GM12878 (cell line): ENCODE data around the gene ELAC1. TPM values are rescaled to one million over a fixed set of nuclear protein-coding genes. Genes with fewer than 3 reads are reported as not detected.
A peak's percentile ranks its signal among the peaks of the same experiment; 100 is the strongest.

Experiments
- ATAC-seq: fragments of 200-7000 bp; cut with Tn5 transposase; 3 replicates; pipeline ENCODE4 v1.9.1; 2020; ENCODE audit warnings: mild to moderate bottlenecking, moderate library complexity
- BruUV-seq: library from RNA; stranded (reverse); fragments of 400-500 nt; replicated peaks from 2 replicates; lab custom pipeline; 2021; lab: Mats Ljungman, UMichigan
- CTCF ChIA-PET: fragments of 300-600 bp; sonication (Branson Sonifier 250); formaldehyde crosslinking; extraction: SDS; loops from one replicate; lab custom pipeline; 2021; ENCODE audit warnings: inconsistent platforms; lab: Yijun Ruan, JAX
- POLR2A ChIA-PET: fragments of 350-600 bp; formaldehyde crosslinking; extraction: SDS; loops from one replicate; lab custom pipeline; 2021; ENCODE audit warnings: inconsistent platforms; lab: Charles Lee
- RAD21 ChIA-PET: fragments of 300-600 bp; sonication (Branson Sonifier 250); formaldehyde crosslinking; loops from one replicate; lab custom pipeline; 2023; ENCODE audit warnings: antibody characterized with exemption; ENCODE audit not compliant: unreplicated experiment; lab: Charles Lee
- SMC1A ChIA-PET: fragments of 300-600 bp; sonication (Branson Sonifier 250); formaldehyde crosslinking; loops from one replicate; lab custom pipeline; 2023; ENCODE audit not compliant: unreplicated experiment, uncharacterized antibody; lab: Charles Lee
- DNase-seq: peaks from one replicate; pipeline ENCODE4 v3.0.0-alpha.2; 2011; ENCODE audit warnings: low read depth, low spot score
- FAIRE-seq: peaks from 3 replicates; lab custom pipeline; 2011; peaks lifted over from hg19 to GRCh38; lab: Jason Lieb, UNC
- H2AFZ ChIP-seq: 2 replicates; pipeline ENCODE4 v1.6.0; 2011; ENCODE audit warnings: low read depth, low read length, control low read depth; ENCODE audit not compliant: control insufficient read depth
- H3K27ac ChIP-seq: 2 replicates; pipeline ENCODE4 v1.5.1; 2011; ENCODE audit warnings: control low read depth; ENCODE audit not compliant: control insufficient read depth, insufficient read depth
- H3K27me3 ChIP-seq, 2 experiments: replicated peaks in 1 of 2; 2 replicates each; pipeline versions ENCODE4 v1.6.0 to v1.6.1; 2011; ENCODE audit warnings: low read length in 1 of 2; ENCODE audit not compliant: control insufficient read depth in 2 of 2, insufficient read depth in 2 of 2
- H3K36me3 ChIP-seq, 2 experiments: 2 replicates each; pipeline ENCODE4 v1.5.1; 2011; ENCODE audit warnings: low read length in 1 of 2; ENCODE audit not compliant: control insufficient read depth in 2 of 2, insufficient read depth in 2 of 2
- H3K4me1 ChIP-seq: 2 replicates; pipeline ENCODE4 v1.6.1; 2011; ENCODE audit warnings: mild to moderate bottlenecking, low read length, moderate library complexity, mixed read lengths; ENCODE audit not compliant: control insufficient read depth, insufficient read depth
- H3K4me2 ChIP-seq: 2 replicates; pipeline ENCODE4 v1.6.0; 2011; ENCODE audit warnings: control low read depth; ENCODE audit not compliant: control insufficient read depth, insufficient read depth
- H3K4me3 ChIP-seq: fragments of 200-600 bp; sonication (generic); 2 replicates; pipeline ENCODE4 v1.5.1; 2016
- H3K79me2 ChIP-seq: 2 replicates; pipeline ENCODE4 v1.6.0; 2011; ENCODE audit warnings: low read length; ENCODE audit not compliant: control insufficient read depth, insufficient read depth
- H3K9ac ChIP-seq: 2 replicates; pipeline ENCODE4 v1.8.0; 2011; ENCODE audit warnings: low read length, control low read depth, mixed read lengths; ENCODE audit not compliant: control insufficient read depth, insufficient read depth
- H3K9me3 ChIP-seq: replicated peaks from 3 replicates; pipeline ENCODE4 v1.5.1; 2011; ENCODE audit warnings: mild to moderate bottlenecking, low read length; ENCODE audit not compliant: control insufficient read depth, insufficient read depth
- H4K20me1 ChIP-seq: 2 replicates; pipeline ENCODE4 v1.6.0; 2011; ENCODE audit not compliant: control insufficient read depth, insufficient read depth
- BMI1 ChIP-seq: fragments of 450-650 bp; IDR thresholded peaks from 2 replicates; pipeline ENCODE4 v1.6.1; 2016; ENCODE audit warnings: mild to moderate bottlenecking, moderate library complexity, borderline replicate concordance
- CHD1 ChIP-seq: IDR thresholded peaks from 2 replicates; pipeline ENCODE4 v1.6.1; 2012; ENCODE audit warnings: low read depth, low read length, improper control_type of control experiment
- GABPA ChIP-seq: IDR thresholded peaks from 2 replicates; pipeline ENCODE4 v1.6.1; 2014; ENCODE audit warnings: antibody characterized with exemption, low read depth, mild to moderate bottlenecking, inconsistent platforms
- HDAC2 ChIP-seq: fragments of 200-600 bp; sonication (generic); IDR thresholded peaks from 2 replicates; pipeline ENCODE4 v1.6.1; 2017
- PAX5 ChIP-seq: IDR thresholded peaks from 2 replicates; pipeline ENCODE4 v1.6.1; 2011; ENCODE audit warnings: low read depth, low read length, borderline replicate concordance
- TCF3 ChIP-seq: IDR thresholded peaks from 2 replicates; pipeline ENCODE4 v1.6.1; 2012; ENCODE audit warnings: low read depth, mild to moderate bottlenecking, low read length, borderline replicate concordance; ENCODE audit not compliant: insufficient read depth
- TCF7 ChIP-seq: IDR thresholded peaks from 2 replicates; pipeline ENCODE4 v1.6.1; 2014; ENCODE audit warnings: antibody characterized with exemption, borderline replicate concordance
- WGBS: methylation state at CpG from one replicate; pipeline ENCODE4 v1.1.6; 2016; ENCODE audit warnings: low lambda C conversion rate; ENCODE audit not compliant: insufficient replicate concordance, insufficient coverage; ENCODE audit errors: missing lambda C conversion rate; 5-methylcytosine and 5-hydroxymethylcytosine counted together
- in situ Hi-C: fragments of 300-500 bp; cut with MboI; formaldehyde crosslinking; loops from 9 replicates; pipeline ENCODE4 v1.14.3; 2018; ENCODE audit warnings: mixed read lengths
- intact Hi-C: fragments of 100-400 bp; cut with micrococcal nuclease; formaldehyde crosslinking; loops from one replicate; pipeline ENCODE4 v1.14.2; 2022; ENCODE audit not compliant: unreplicated experiment
- polyA plus RNA-seq, 11 experiments: library from polyadenylated mRNA; depleted of rRNA in 4 of 11; unstranded in 6 of 11; stranded (reverse) in 5 of 11; fragments of >200 nt; fragmentation: Nextera tagmentation in 4 of 11; fragmentation: Illumina TruSeq in 1 of 11; extraction: Ambion mirVana in 4 of 11; extraction: Trizol in 1 of 11; gene quantifications; 1 replicate in 1 of 11; 2 replicates in 10 of 11; pipeline versions ENCODE4 v1.2.1 to v1.2.3, GENCODE V29; 2011 to 2016; ENCODE audit warnings: inconsistent platforms in 2 of 11, missing spikeins in 2 of 11, low read depth in 1 of 11
- total RNA-seq, 4 experiments: library from RNA; depleted of rRNA in 3 of 4; stranded (reverse); fragments of >200 nt in 3 of 4; fragmentation: Illumina TruSeq in 1 of 4; extraction: Trizol in 1 of 4; gene quantifications; 2 replicates each; pipeline versions ENCODE4 v1.2.1 to v1.2.3, GENCODE V29; 2013 to 2021
- TF ChIP-seq, protein P1 (sequence below): fragments of 450-650 bp; IDR thresholded peaks from 2 replicates; pipeline ENCODE4 v1.6.1; 2017; ENCODE audit warnings: mild to moderate bottlenecking, low read depth, inconsistent platforms; ENCODE audit not compliant: poor library complexity, severe bottlenecking
- TF ChIP-seq, protein P2 (sequence below): fragments of 450-650 bp; formaldehyde crosslinking; IDR thresholded peaks from 2 replicates; pipeline ENCODE4 v1.4.0; 2020; ENCODE audit warnings: mild to moderate bottlenecking, moderate library complexity
- TF ChIP-seq, protein P3 (sequence below): IDR thresholded peaks from 2 replicates; pipeline ENCODE4 v1.6.1; 2011; ENCODE audit warnings: mild to moderate bottlenecking, low read depth, low read length, moderate library complexity; ENCODE audit not compliant: insufficient replicate concordance

ELAC1 gene
- total and polyA plus RNA-seq, 10 of the 15 experiments (the other 5 are each of a cell fraction or from before 2014, with no cell fraction given), result 4.9 to 23.0 (median 9.8) TPM

DNA sequence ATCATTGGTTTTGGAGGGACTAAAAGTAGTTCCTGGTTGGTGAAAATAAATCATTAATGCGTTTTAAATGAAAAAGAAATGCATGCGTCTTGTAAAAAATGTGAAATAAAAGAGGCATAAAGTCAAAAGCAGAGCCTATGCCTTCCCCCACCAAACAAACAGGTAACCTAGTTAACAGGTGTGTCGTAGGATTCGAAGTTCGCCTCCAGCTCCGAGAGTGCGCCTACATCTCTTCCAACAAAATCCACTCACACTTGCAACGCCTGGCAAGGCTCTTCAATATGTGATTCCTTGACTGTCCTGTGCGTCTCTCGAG is 61.5 kb downstream of the ELAC1 start:
- intact Hi-C loops (no loop called here), in situ Hi-C loops (loop anchor here (25.0 kb wide), 1 partner anchor 1542 kb away; the partner anchor contains the start of genes C18orf32 and RPL17)
- Histone ChIP-seq H3K36me3 (no peaks in the 10 kb centered on the region), H3K27ac (peak overlapping the region; percentile 77), H3K27me3 (no peaks in the 10 kb centered on the region), H2AFZ (peak overlapping the region; percentile 79), H3K79me2 (peaks cover 46% of the 10 kb centered on the region), H3K4me2 (peak overlapping the region; percentile 82), H3K4me1 (peaks cover 4% of the 10 kb centered on the region), H3K4me3 (peak overlapping the region; percentile 88), H3K9me3 (no peaks in the 10 kb centered on the region), H4K20me1 (no peaks in the 10 kb centered on the region), H3K9ac (peak overlapping the region; percentile 78)
- ChIA-PET POLR2A (interaction anchor here (0.7 to 3.2 kb wide), 5 partner anchors 9 to 151 kb away, joined by 4 to 14 read pairs (median 4); partner anchors contain the start of gene ME2), SMC1A (interaction anchor here (0.9 to 3.5 kb wide), 6 partner anchors 13 to 197 kb away, joined by 3 to 23 read pairs (median 4); partner anchors contain the start of genes ME2 and MEX3C), CTCF (interaction anchor here (1.2 to 3.3 kb wide), 4 partner anchors 22 to 209 kb away, joined by 3 to 21 read pairs (median 12); partner anchors contain the start of gene MRO), RAD21 (interaction anchor here (1.0 to 1.4 kb wide), 3 partner anchors 9 to 209 kb away, joined by 3 to 5 read pairs (median 4); partner anchors contain the start of gene MRO)
- FAIRE-seq (no peak), ATAC-seq (peak; percentile 40; the same call in 2 of the 3 replicates), DNase-seq (no peak)
- WGBS, result 12% methylated on average over 10 of the region's 10 CpGs
- no peak for TF ChIP-seq HDAC2
- TF ChIP-seq CHD1, result no peak
- TF ChIP-seq, protein P1, sequence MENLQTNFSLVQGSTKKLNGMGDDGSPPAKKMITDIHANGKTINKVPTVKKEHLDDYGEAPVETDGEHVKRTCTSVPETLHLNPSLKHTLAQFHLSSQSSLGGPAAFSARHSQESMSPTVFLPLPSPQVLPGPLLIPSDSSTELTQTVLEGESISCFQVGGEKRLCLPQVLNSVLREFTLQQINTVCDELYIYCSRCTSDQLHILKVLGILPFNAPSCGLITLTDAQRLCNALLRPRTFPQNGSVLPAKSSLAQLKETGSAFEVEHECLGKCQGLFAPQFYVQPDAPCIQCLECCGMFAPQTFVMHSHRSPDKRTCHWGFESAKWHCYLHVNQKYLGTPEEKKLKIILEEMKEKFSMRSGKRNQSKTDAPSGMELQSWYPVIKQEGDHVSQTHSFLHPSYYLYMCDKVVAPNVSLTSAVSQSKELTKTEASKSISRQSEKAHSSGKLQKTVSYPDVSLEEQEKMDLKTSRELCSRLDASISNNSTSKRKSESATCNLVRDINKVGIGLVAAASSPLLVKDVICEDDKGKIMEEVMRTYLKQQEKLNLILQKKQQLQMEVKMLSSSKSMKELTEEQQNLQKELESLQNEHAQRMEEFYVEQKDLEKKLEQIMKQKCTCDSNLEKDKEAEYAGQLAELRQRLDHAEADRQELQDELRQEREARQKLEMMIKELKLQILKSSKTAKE, result no peak
- no peak for TF ChIP-seq PAX5
- TF ChIP-seq, protein P2, sequence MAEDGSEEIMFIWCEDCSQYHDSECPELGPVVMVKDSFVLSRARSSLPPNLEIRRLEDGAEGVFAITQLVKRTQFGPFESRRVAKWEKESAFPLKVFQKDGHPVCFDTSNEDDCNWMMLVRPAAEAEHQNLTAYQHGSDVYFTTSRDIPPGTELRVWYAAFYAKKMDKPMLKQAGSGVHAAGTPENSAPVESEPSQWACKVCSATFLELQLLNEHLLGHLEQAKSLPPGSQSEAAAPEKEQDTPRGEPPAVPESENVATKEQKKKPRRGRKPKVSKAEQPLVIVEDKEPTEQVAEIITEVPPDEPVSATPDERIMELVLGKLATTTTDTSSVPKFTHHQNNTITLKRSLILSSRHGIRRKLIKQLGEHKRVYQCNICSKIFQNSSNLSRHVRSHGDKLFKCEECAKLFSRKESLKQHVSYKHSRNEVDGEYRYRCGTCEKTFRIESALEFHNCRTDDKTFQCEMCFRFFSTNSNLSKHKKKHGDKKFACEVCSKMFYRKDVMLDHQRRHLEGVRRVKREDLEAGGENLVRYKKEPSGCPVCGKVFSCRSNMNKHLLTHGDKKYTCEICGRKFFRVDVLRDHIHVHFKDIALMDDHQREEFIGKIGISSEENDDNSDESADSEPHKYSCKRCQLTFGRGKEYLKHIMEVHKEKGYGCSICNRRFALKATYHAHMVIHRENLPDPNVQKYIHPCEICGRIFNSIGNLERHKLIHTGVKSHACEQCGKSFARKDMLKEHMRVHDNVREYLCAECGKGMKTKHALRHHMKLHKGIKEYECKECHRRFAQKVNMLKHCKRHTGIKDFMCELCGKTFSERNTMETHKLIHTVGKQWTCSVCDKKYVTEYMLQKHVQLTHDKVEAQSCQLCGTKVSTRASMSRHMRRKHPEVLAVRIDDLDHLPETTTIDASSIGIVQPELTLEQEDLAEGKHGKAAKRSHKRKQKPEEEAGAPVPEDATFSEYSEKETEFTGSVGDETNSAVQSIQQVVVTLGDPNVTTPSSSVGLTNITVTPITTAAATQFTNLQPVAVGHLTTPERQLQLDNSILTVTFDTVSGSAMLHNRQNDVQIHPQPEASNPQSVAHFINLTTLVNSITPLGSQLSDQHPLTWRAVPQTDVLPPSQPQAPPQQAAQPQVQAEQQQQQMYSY (CRISPR knock-in tag), result no peak
- TF ChIP-seq, protein P3, sequence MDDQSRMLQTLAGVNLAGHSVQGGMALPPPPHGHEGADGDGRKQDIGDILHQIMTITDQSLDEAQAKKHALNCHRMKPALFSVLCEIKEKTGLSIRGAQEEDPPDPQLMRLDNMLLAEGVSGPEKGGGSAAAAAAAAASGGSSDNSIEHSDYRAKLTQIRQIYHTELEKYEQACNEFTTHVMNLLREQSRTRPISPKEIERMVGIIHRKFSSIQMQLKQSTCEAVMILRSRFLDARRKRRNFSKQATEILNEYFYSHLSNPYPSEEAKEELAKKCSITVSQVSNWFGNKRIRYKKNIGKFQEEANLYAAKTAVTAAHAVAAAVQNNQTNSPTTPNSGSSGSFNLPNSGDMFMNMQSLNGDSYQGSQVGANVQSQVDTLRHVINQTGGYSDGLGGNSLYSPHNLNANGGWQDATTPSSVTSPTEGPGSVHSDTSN, result no peak
- TF ChIP-seq TCF7, result no peak
- TF ChIP-seq TCF3, result no peak
- TF ChIP-seq BMI1, result no peak
- no peak for TF ChIP-seq GABPA
- BruUV-seq, result no TSS peak
